IMR-90 (cell line): Measurements from ENCODE around the gene TSEN15. TPM values are rescaled to one million over a fixed set of nuclear protein-coding genes. Genes with fewer than 3 reads are reported as not detected.

Experiments used
- ATAC-seq: fragments of 200-7000 bp; cut with Tn5 transposase; 2 replicates; pipeline ENCODE4 v1.9.1; 2020; ENCODE audit warnings: low read depth, mild to moderate bottlenecking, moderate library complexity
- BruUV-seq: library from RNA; stranded (reverse); fragments of 400-500 nt; replicated peaks from 2 replicates; lab custom pipeline; 2021; lab: Mats Ljungman, UMichigan
- CTCF ChIA-PET: fragments of 300-600 bp; formaldehyde crosslinking; extraction: SDS; loops from one replicate; lab custom pipeline; 2021; ENCODE audit warnings: antibody characterized with exemption; lab: Yijun Ruan, JAX
- POLR2A ChIA-PET: fragments of 300-600 bp; sonication (Branson Sonifier 250); formaldehyde crosslinking; loops from one replicate; lab custom pipeline; 2022; ENCODE audit warnings: antibody characterized with exemption; ENCODE audit not compliant: unreplicated experiment; lab: Charles Lee
- DNase-seq: peaks from one replicate; pipeline ENCODE4 v3.0.0; 2013
- H2AFZ ChIP-seq: replicated peaks from 2 replicates; pipeline ENCODE3; 2013; ENCODE audit warnings: low read length, mild to moderate bottlenecking; ENCODE audit not compliant: poor library complexity
- H2AK5ac ChIP-seq: 2 replicates; pipeline ENCODE4 v1.6.1; 2013; ENCODE audit warnings: low read depth, low read length, inconsistent platforms
- H2AK9ac ChIP-seq: replicated peaks from 2 replicates; pipeline ENCODE3; 2013; ENCODE audit warnings: mild to moderate bottlenecking, low read depth, low read length, moderate library complexity; ENCODE audit not compliant: poor library complexity
- H2BK120ac ChIP-seq: 2 replicates; pipeline ENCODE4 v1.6.1; 2013; ENCODE audit warnings: low read depth, low read length, inconsistent platforms
- H2BK15ac ChIP-seq: 3 replicates; pipeline ENCODE4 v1.6.1; 2013; ENCODE audit warnings: low read depth, low read length, inconsistent platforms
- H2BK20ac ChIP-seq: 2 replicates; pipeline ENCODE4 v1.6.1; 2013; ENCODE audit warnings: low read depth, mild to moderate bottlenecking, inconsistent platforms, low read length, moderate library complexity
- H2BK5ac ChIP-seq: 2 replicates; pipeline ENCODE4 v1.6.1; 2013; ENCODE audit warnings: mild to moderate bottlenecking, low read depth, low read length, inconsistent platforms; ENCODE audit not compliant: poor library complexity, severe bottlenecking
- H3K14ac ChIP-seq: replicated peaks from 2 replicates; pipeline ENCODE4 v1.6.1; 2013; ENCODE audit warnings: low read depth, low read length, inconsistent platforms
- H3K18ac ChIP-seq: 2 replicates; pipeline ENCODE4 v1.6.1; 2013; ENCODE audit warnings: low read depth, low read length, control low read depth
- H3K23ac ChIP-seq: 2 replicates; pipeline ENCODE4 v1.6.1; 2013; ENCODE audit warnings: low read depth, low read length, inconsistent platforms
- H3K27ac ChIP-seq: 2 replicates; pipeline ENCODE4 v1.5.1; 2013; ENCODE audit warnings: mild to moderate bottlenecking, control low read depth, low read length; ENCODE audit not compliant: insufficient read depth
- H3K27me3 ChIP-seq: 2 replicates; pipeline ENCODE4 v1.6.1; 2013; ENCODE audit warnings: low read length; ENCODE audit not compliant: control insufficient read depth, insufficient read depth
- H3K36me3 ChIP-seq: 2 replicates; pipeline ENCODE4 v1.6.1; 2013; ENCODE audit warnings: low read length, mixed read lengths; ENCODE audit not compliant: control insufficient read depth, insufficient read depth
- H3K4ac ChIP-seq: 2 replicates; pipeline ENCODE4 v1.6.1; 2013; ENCODE audit warnings: low read depth, low read length, inconsistent platforms
- H3K4me1 ChIP-seq: 2 replicates; pipeline ENCODE4 v1.6.1; 2013; ENCODE audit warnings: low read length, mixed read lengths; ENCODE audit not compliant: control insufficient read depth, insufficient read depth
- H3K4me2 ChIP-seq: 2 replicates; pipeline ENCODE4 v1.6.1; 2013; ENCODE audit warnings: low read depth, mild to moderate bottlenecking, control low read depth, low read length, moderate library complexity
- H3K4me3 ChIP-seq: 2 replicates; pipeline ENCODE4 v1.5.1; 2013; ENCODE audit warnings: low read depth, mild to moderate bottlenecking, control low read depth, low read length, moderate library complexity; ENCODE audit not compliant: insufficient read depth
- H3K56ac ChIP-seq: 2 replicates; pipeline ENCODE4 v1.6.1; 2013; ENCODE audit warnings: low read length, inconsistent platforms; ENCODE audit not compliant: insufficient read depth; ENCODE audit errors: extremely low read depth
- H3K79me1 ChIP-seq, 2 experiments: 2 replicates each; pipeline ENCODE4 v1.6.1; 2013; ENCODE audit warnings: low read length in 2 of 2, inconsistent platforms in 1 of 2, low read depth in 1 of 2
- H3K9ac ChIP-seq: 2 replicates; pipeline ENCODE4 v1.6.1; 2013; ENCODE audit warnings: low read depth, low read length, control low read depth
- H3K9me1 ChIP-seq: 2 replicates; pipeline ENCODE4 v1.6.1; 2013; ENCODE audit warnings: low read length, inconsistent platforms; ENCODE audit not compliant: insufficient read depth
- H3K9me3 ChIP-seq: 2 replicates; pipeline ENCODE4 v1.6.1; 2013; ENCODE audit warnings: low read length; ENCODE audit not compliant: control insufficient read depth, insufficient read depth
- H4K20me1 ChIP-seq: 2 replicates; pipeline ENCODE4 v1.6.1; 2013; ENCODE audit warnings: low read length, inconsistent platforms; ENCODE audit not compliant: insufficient read depth
- H4K5ac ChIP-seq: 2 replicates; pipeline ENCODE4 v1.6.1; 2013; ENCODE audit warnings: mild to moderate bottlenecking, low read depth, low read length, control low read depth
- H4K8ac ChIP-seq, 2 experiments: 2 replicates each; pipeline ENCODE4 v1.6.1; 2013; ENCODE audit warnings: low read depth in 2 of 2, low read length in 2 of 2, control low read depth in 1 of 2, inconsistent platforms in 1 of 2
- H4K91ac ChIP-seq: 2 replicates; pipeline ENCODE4 v1.6.1; 2013; ENCODE audit warnings: low read depth, low read length, inconsistent platforms; ENCODE audit not compliant: insufficient read depth
- BHLHE40 ChIP-seq: fragments of 150-350 bp; IDR thresholded peaks from 2 replicates; pipeline ENCODE4 v1.6.1; 2016; ENCODE audit warnings: mild to moderate bottlenecking, low read depth, low read length
- CEBPB ChIP-seq: IDR thresholded peaks from 2 replicates; pipeline ENCODE4 v1.6.1; 2012; ENCODE audit warnings: low read depth, low read length, improper control_type of control experiment
- FOS ChIP-seq: fragments of 150-350 bp; IDR thresholded peaks from 2 replicates; pipeline ENCODE4 v1.6.1; 2016; ENCODE audit warnings: low read depth, low read length
- MAZ ChIP-seq: IDR thresholded peaks from 2 replicates; pipeline ENCODE4 v1.6.1; 2012; ENCODE audit warnings: low read depth, mild to moderate bottlenecking, low read length, improper control_type of control experiment, moderate library complexity, borderline replicate concordance
- MXI1 ChIP-seq: IDR thresholded peaks from 2 replicates; pipeline ENCODE4 v1.6.1; 2012; ENCODE audit warnings: low read depth, mild to moderate bottlenecking, low read length, moderate library complexity, borderline replicate concordance
- NFE2L2 ChIP-seq: fragments of 150-350 bp; IDR thresholded peaks from 2 replicates; pipeline ENCODE4 v1.6.1; 2016; ENCODE audit warnings: low read depth, mild to moderate bottlenecking, low read length
- POLR2A ChIP-seq: IDR thresholded peaks from 2 replicates; pipeline ENCODE4 v1.6.1; 2012; ENCODE audit warnings: mild to moderate bottlenecking, low read depth, low read length
- RAD21 ChIP-seq: IDR thresholded peaks from 2 replicates; pipeline ENCODE4 v1.6.1; 2012; ENCODE audit warnings: low read length, improper control_type of control experiment
- RCOR1 ChIP-seq: IDR thresholded peaks from 2 replicates; pipeline ENCODE4 v1.6.1; 2012; ENCODE audit warnings: mild to moderate bottlenecking, low read length, improper control_type of control experiment; ENCODE audit not compliant: insufficient replicate concordance
- RFX5 ChIP-seq: IDR thresholded peaks from 2 replicates; pipeline ENCODE4 v1.8.0; 2012; ENCODE audit warnings: low read depth, mild to moderate bottlenecking, low read length, moderate library complexity
- SMC3 ChIP-seq: fragments of 150-350 bp; IDR thresholded peaks from 2 replicates; pipeline ENCODE4 v1.6.1; 2016; ENCODE audit warnings: low read depth, mild to moderate bottlenecking, antibody characterized with exemption, low read length, moderate library complexity
- WGBS, 2 experiments: methylation state at CpG; one replicate each; pipeline versions ENCODE4 v1.1.5 to v1.1.7; 2013; ENCODE audit warnings: missing lambda C conversion rate in 2 of 2; ENCODE audit not compliant: insufficient read length in 1 of 2; ENCODE audit errors: extremely low coverage in 2 of 2; 5-methylcytosine and 5-hydroxymethylcytosine counted together
- dilution Hi-C: fragments of 300-500 bp; cut with HindIII; formaldehyde crosslinking; loops from one replicate; pipeline ENCODE4 v1.14.3; 2018; ENCODE audit warnings: low sequenced_read_pairs; ENCODE audit not compliant: unreplicated experiment
- in situ Hi-C: fragments of 300-500 bp; cut with MboI; formaldehyde crosslinking; loops from 3 replicates; pipeline ENCODE4 v1.14.3; 2019; ENCODE audit warnings: low sequenced_read_pairs, inconsistent platforms, mixed read lengths
- intact Hi-C: fragments of 100-400 bp; cut with micrococcal nuclease; formaldehyde crosslinking; loops from 2 replicates; pipeline ENCODE4 v1.10.0; 2022
- polyA plus RNA-seq, 3 experiments: library from polyadenylated mRNA; depleted of rRNA; stranded (reverse); fragments of >200 nt; gene quantifications; 2 replicates each; pipeline ENCODE4 v1.2.3, GENCODE V29; 2012; ENCODE audit warnings: low replicate concordance in 1 of 3
- total RNA-seq: library from RNA; depleted of rRNA; stranded (reverse); fragments of >200 nt; gene quantifications from 2 replicates; pipeline ENCODE4 v1.2.3, GENCODE V29; 2012
- TF ChIP-seq, protein P1 (sequence below): fragments of 150-350 bp; IDR thresholded peaks from 2 replicates; pipeline ENCODE4 v1.6.1; 2017; ENCODE audit warnings: mild to moderate bottlenecking, antibody characterized with exemption, low read length, low read depth
- TF ChIP-seq, protein P2 (sequence below): conservative IDR thresholded peaks from 2 replicates; pipeline ENCODE4 v1.5.1; 2012; ENCODE audit warnings: mild to moderate bottlenecking, low read depth, low read length, improper control_type of control experiment

TSEN15 gene
- total and polyA plus RNA-seq, 2 of the 4 experiments (the other 2 are of a cell fraction), result 32.4 to 45.0 TPM

DNA sequence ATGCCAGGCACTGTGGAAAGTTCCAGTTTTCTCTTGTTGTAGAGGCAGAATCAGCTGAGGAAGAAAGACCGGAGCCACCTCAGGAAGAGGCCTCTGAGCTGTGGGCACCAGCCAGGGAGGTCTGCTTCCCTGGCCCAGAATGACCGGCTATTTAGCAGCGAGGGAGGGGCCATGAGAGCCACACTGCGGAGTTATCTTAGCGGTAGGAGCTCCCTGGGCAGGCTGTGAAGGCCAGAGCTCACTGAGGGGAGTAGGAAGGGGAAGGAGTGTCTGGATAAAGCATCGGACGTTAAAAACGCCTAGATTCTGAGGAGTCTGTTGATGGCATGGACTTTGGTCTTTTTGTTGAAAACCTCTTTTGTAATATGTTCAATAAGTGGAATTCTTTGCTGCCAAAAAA lies 36.5 kb downstream of the TSEN15 start:
- no peak overlapping the region for H2BK20ac ChIP-seq
- intact Hi-C loops (no loop called here), dilution Hi-C loops (no loop called here), in situ Hi-C loops (loop anchor here (25.0 kb wide), 1 partner anchor 474 kb away; no protein-coding TSS in a partner anchor)
- H3K14ac ChIP-seq, result no peak overlapping the region
- H2BK5ac ChIP-seq, result no peak overlapping the region
- H3K9me3 ChIP-seq, result peaks cover 4% of the 10 kb centered on the region; the same call in 1 of the 2 replicates
- H2AK9ac ChIP-seq, result no peak overlapping the region
- H3K36me3 ChIP-seq, result no peaks in the 10 kb centered on the region
- H3K56ac ChIP-seq, result no peak overlapping the region
- BruUV-seq, result no TSS peak
- no peak overlapping the region for H2AK5ac ChIP-seq
- H3K9me1 ChIP-seq, result peaks cover 3% of the 10 kb centered on the region; the same call in 1 of the 2 replicates
- 0 out of 2 replicates have a peak, but pooled peaks cover 1% of the 10 kb centered on the region for H3K4me1 ChIP-seq
- H3K23ac ChIP-seq, result no peak overlapping the region
- no peak overlapping the region for H2BK120ac ChIP-seq
- no peak overlapping the region for H4K5ac ChIP-seq
- no peaks in the 10 kb centered on the region for H4K20me1 ChIP-seq
- ChIA-PET POLR2A (no interaction called here), CTCF (interaction anchor here (0.8 kb wide), 1 partner anchor 31 kb away, joined by 3 read pairs; no protein-coding TSS in a partner anchor)
- no peaks in the 10 kb centered on the region for H3K79me1 ChIP-seq
- no peak for DNase-seq
- H3K18ac ChIP-seq, result no peak overlapping the region
- no peak overlapping the region for H4K91ac ChIP-seq
- no peak overlapping the region for H3K4ac ChIP-seq
- TF ChIP-seq FOS, result no peak
- TF ChIP-seq SMC3, result no peak
- no peak for TF ChIP-seq CEBPB
- no peak for TF ChIP-seq RCOR1
- TF ChIP-seq MAZ, result no peak
- TF ChIP-seq NFE2L2, result no peak
- no peak for TF ChIP-seq BHLHE40
- no peak for TF ChIP-seq MXI1
- TF ChIP-seq, protein P1, sequence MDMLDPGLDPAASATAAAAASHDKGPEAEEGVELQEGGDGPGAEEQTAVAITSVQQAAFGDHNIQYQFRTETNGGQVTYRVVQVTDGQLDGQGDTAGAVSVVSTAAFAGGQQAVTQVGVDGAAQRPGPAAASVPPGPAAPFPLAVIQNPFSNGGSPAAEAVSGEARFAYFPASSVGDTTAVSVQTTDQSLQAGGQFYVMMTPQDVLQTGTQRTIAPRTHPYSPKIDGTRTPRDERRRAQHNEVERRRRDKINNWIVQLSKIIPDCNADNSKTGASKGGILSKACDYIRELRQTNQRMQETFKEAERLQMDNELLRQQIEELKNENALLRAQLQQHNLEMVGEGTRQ, result no peak
- no peak for TF ChIP-seq RAD21
- no peak for TF ChIP-seq POLR2A
- no peak for TF ChIP-seq RFX5
- TF ChIP-seq, protein P2, sequence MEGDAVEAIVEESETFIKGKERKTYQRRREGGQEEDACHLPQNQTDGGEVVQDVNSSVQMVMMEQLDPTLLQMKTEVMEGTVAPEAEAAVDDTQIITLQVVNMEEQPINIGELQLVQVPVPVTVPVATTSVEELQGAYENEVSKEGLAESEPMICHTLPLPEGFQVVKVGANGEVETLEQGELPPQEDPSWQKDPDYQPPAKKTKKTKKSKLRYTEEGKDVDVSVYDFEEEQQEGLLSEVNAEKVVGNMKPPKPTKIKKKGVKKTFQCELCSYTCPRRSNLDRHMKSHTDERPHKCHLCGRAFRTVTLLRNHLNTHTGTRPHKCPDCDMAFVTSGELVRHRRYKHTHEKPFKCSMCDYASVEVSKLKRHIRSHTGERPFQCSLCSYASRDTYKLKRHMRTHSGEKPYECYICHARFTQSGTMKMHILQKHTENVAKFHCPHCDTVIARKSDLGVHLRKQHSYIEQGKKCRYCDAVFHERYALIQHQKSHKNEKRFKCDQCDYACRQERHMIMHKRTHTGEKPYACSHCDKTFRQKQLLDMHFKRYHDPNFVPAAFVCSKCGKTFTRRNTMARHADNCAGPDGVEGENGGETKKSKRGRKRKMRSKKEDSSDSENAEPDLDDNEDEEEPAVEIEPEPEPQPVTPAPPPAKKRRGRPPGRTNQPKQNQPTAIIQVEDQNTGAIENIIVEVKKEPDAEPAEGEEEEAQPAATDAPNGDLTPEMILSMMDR, result no peak
- no peak overlapping the region for H2AFZ ChIP-seq
- H3K9ac ChIP-seq, result no peak overlapping the region
- H4K8ac ChIP-seq, result no peak overlapping the region
- H3K4me3 ChIP-seq, result no peak overlapping the region
- no peak overlapping the region for H3K27ac ChIP-seq
- H3K27me3 ChIP-seq, result no peaks in the 10 kb centered on the region
- no peak overlapping the region for H2BK15ac ChIP-seq
- no peak overlapping the region for H3K4me2 ChIP-seq
- ATAC-seq, result no peak
- 93% methylated on average over 8 of the region's 8 CpGs; no CpG with 5 or more reads in 1 of the 2 experiments for WGBS, 2 experiments
